T-helper 2 cell treated with Interferon-gamma antibody and Interleukin-4, amounts not matched to agents 5 μg/mL and 100 μg/mL, for 36 hours (primary cell): ENCODE data around the gene GSX2.

Source experiments
- DNase-seq: peaks from one replicate; pipeline ENCODE4 v3.0.0; 2021; ENCODE audit warnings: low spot score
- H3K27ac Mint-ChIP-seq: one replicate; pipeline ENCODE4 v1.8.0; 2021; ENCODE audit warnings: mild to moderate bottlenecking, mixed read lengths
- H3K27me3 Mint-ChIP-seq: one replicate; pipeline ENCODE4 v1.8.0; 2021; ENCODE audit warnings: low read depth, mixed read lengths
- H3K36me3 Mint-ChIP-seq: one replicate; pipeline ENCODE4 v1.8.0; 2021; ENCODE audit warnings: low read depth, mixed read lengths
- H3K4me1 Mint-ChIP-seq: one replicate; pipeline ENCODE4 v1.8.0; 2021; ENCODE audit warnings: low read depth, mixed read lengths
- H3K4me3 Mint-ChIP-seq: one replicate; pipeline ENCODE4 v1.8.0; 2022; ENCODE audit warnings: mild to moderate bottlenecking, moderate library complexity, mixed read lengths
- H3K9me3 Mint-ChIP-seq: one replicate; pipeline ENCODE4 v1.8.0; 2021; ENCODE audit warnings: mixed read lengths

GSX2 gene

DNA sequence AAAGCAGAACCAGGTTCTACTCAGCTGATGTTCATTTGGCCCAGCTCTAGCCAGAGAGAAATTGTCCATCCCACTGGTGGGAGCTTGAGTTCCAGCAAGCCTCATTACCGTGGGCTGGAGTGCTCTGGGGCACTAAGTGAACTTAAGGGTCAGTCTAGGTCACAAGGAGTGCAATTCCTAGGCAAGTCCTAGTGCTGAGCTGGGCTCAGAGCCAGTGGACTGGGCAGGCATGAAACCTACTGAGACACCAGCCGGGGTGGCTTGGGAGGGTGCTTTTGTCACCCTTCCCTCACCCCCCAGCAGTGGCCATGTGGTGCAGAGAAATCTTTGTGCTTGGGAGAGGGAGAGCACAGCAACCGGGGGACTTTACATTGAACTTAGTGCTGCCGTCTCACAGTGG, 39.4 kb downstream of the GSX2 start:
- Mint-ChIP-seq H3K9me3 (no peaks in the 10 kb centered on the region), H3K4me3 (no peak overlapping the region), H3K4me1 (no peaks in the 10 kb centered on the region), H3K27me3 (peaks cover 12% of the 10 kb centered on the region), H3K36me3 (no peaks in the 10 kb centered on the region), H3K27ac (no peak overlapping the region)
- no peak for DNase-seq

DNA sequence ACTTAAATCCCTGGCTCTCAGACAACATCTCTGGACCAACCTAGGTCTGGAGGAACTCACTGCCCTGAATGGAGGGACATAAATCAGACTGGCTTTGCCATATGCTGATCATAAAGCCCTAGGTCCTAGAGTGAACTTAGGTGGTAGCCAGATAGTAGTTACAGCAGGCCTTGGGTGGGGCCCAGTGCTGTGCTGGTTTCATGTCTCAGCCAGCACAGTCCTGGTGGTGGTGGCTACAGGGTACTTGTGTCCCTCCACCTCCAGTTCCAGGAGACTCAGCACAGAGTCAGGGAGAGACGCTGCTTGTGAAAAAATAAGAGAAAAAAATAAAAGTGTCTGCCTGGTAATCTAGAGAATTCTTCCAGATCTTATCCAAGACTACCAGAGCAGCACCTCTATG, 40.3 kb downstream of the GSX2 start:
- no peak overlapping the region for H3K27ac Mint-ChIP-seq
- H3K4me3 Mint-ChIP-seq: no peak overlapping the region
- no peaks in the 10 kb centered on the region for H3K9me3 Mint-ChIP-seq
- peaks cover 10% of the 10 kb centered on the region for H3K27me3 Mint-ChIP-seq
- peaks cover 4% of the 10 kb centered on the region for H3K4me1 Mint-ChIP-seq
- no peaks in the 10 kb centered on the region for H3K36me3 Mint-ChIP-seq
- DNase-seq: no peak

DNA sequence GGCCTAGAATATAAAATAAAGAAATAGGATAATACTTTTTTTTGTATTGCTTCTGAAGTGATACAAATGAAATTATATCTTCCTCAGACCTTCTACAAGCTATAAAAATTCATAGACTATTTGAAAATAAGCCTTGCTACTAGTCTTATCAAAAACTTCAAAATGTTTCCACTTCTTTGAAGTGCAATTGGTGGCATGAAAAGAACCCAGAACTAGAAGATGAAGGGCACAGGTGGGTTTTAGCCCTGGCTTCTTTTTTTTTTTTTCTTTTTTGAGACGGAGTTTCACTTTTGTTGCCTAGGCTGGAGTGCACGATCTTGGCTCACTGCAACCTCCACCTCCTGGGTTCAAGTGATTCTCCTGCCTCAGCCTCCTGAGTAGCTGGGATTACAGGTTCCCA, 44.2 kb downstream of the GSX2 start:
- H3K9me3 Mint-ChIP-seq: no peaks in the 10 kb centered on the region
- peaks cover 4% of the 10 kb centered on the region for H3K4me1 Mint-ChIP-seq

DNA sequence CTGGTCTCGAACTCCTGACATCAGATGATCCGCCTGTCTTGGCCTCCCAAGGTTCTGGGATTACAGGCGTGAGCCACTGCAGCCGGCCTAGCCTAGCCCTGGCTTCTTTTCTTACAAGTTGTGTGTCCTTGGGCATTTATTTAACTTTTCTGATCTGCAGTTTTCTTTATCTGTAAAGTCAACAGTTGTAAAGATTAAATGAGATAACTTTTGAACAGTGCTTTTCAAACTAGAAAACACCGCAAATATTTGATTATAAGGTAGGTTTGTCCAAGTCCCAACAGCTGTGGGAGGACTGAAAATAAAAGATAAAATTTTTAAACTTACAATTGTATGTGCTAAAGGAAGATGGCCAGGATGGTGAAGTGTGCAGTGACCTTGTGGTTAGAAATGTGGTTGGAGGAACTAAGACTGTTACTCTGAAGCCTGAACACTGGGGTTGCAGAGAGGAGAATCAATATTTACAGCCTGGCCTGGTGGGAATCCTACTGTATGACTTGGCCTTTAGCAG, 44.8 kb downstream of the GSX2 start:
- no peaks in the 10 kb centered on the region for H3K36me3 Mint-ChIP-seq
- peaks cover 4% of the 10 kb centered on the region for H3K4me1 Mint-ChIP-seq
- no peak overlapping the region for H3K27ac Mint-ChIP-seq
- peaks cover 4% of the 10 kb centered on the region for H3K27me3 Mint-ChIP-seq
- DNase-seq: no peak
- no peaks in the 10 kb centered on the region for H3K9me3 Mint-ChIP-seq
- no peak overlapping the region for H3K4me3 Mint-ChIP-seq

More for the DNA sequence above, 44.2 kb downstream of the GSX2 start:
- Mint-ChIP-seq H3K27me3 (peaks cover 4% of the 10 kb centered on the region), H3K4me3 (no peak overlapping the region), H3K27ac (no peak overlapping the region), H3K36me3 (no peaks in the 10 kb centered on the region)
- DNase-seq: no peak

DNA sequence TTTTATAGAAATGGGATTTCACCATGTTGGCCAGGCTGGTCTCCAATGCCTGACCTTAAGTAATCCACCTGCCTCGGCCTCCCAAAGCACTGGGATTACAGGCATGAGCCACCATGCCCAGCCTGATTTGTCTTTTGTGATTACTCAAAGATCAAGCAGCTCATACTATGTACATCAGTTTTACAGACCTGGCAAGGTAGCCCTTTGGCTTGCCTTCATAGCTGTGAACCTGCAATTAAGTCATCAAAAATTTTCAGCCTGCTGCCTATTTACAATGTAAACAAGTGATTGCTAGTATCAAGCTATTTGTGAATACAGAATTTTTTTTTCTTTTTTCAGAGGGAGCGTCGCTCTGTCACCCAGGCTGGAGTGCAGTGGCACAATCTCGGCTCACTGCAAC, 46.2 kb downstream of the GSX2 start:
- no peaks in the 10 kb centered on the region for H3K36me3 Mint-ChIP-seq
- no peaks in the 10 kb centered on the region for H3K9me3 Mint-ChIP-seq
- H3K27ac Mint-ChIP-seq: no peak overlapping the region
- no peak for DNase-seq
- H3K4me1 Mint-ChIP-seq: peaks cover 4% of the 10 kb centered on the region
- peaks cover 4% of the 10 kb centered on the region for H3K27me3 Mint-ChIP-seq
- H3K4me3 Mint-ChIP-seq: no peak overlapping the region

DNA sequence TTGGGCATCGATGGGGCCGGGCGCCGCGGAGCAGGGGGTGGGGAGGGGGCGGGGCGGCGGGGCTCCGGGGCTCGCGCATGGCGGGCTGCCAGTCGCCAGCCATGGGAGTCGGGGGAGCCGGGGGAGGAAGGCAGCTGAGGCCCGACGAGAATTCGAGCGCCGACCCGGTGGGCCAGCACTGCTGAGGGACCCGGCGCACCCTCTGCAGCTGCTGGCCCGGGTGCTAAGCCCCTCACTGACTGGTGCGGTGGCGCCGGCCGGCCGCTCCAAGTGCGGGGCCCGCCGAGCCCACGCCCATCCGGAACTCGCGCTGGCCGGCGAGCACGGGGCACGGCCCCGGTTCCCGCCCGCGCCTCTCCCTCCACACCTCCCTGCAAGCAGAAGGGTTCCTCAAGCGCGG, 49.4 kb downstream of the GSX2 start:
- peaks cover 4% of the 10 kb centered on the region for H3K4me1 Mint-ChIP-seq
- H3K9me3 Mint-ChIP-seq: no peaks in the 10 kb centered on the region
- H3K27ac Mint-ChIP-seq: no peak overlapping the region
- no peaks in the 10 kb centered on the region for H3K36me3 Mint-ChIP-seq
- no peak for DNase-seq
- H3K4me3 Mint-ChIP-seq: no peak overlapping the region
- H3K27me3 Mint-ChIP-seq: no peaks in the 10 kb centered on the region
